Activated T-helper 9 cell treated with anti-CD3 and anti-CD28 coated beads, Interleukin-2, amount 50 U/mL, for 16 hours (primary cell): ENCODE results near the gene STPG3.

ENCODE experiments used
- DNase-seq: peaks from one replicate; pipeline ENCODE4 v3.0.0-alpha.2; 2020; ENCODE audit warnings: low read depth

STPG3 gene

DNA sequence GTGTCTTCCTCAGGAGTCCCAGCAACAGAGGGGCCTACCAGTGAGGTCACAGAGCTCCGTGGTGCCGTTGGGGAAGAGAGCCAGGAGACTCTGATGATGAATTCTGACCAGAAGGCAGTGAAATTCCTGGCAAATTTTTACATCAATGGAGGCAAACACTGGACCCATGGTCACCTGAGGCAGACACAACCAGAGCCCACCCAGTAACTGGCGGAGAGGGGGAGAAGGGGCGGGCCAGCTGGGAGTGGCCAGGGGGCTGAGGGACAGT is at the start of gene STPG3:
Gene STPG3, plus strand, starts transcription at position 93 of the 268 bp plus-strand sequence. Its CDS starts 1 bp downstream, at position 94.
- DNase-seq: no peak

DNA sequence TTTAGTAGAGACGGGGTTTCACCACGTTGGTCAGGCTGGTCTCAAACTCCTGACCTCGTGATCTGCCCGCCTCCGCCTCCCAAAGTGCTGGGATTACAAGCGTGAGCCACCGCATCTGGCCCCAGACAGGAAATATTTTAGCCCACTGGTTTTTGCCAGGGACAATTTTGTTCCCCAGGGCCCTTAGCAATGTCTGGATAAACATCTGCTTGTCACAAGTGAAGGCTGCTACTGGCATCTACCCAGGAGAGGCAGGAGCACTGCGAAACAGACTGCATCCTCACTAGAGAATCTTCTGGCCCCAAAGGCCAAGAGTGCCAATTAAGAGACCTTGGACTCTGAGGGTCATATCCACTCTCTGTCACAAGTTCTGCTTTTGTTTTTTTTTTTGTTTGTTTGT is 48.1 kb upstream of the STPG3 start:
- no peak for DNase-seq

DNA sequence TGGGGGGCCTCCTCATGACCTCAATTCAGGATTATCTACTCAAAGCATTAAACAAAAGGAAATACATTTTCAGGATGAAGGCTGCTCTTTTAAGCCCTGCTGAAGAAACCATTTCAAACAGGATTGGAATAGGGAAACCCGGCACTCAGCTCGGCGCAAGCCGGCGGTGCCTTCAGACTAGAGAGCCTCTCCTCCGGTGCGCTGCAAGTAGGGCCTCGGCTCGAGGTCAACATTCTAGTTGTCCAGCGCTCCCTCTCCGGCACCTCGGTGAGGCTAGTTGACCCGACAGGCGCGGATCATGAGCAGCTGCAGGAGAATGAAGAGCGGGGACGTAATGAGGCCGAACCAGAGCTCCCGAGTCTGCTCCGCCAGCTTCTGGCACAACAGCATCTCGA is 46.4 kb upstream of the STPG3 start:
- no peak for DNase-seq

DNA sequence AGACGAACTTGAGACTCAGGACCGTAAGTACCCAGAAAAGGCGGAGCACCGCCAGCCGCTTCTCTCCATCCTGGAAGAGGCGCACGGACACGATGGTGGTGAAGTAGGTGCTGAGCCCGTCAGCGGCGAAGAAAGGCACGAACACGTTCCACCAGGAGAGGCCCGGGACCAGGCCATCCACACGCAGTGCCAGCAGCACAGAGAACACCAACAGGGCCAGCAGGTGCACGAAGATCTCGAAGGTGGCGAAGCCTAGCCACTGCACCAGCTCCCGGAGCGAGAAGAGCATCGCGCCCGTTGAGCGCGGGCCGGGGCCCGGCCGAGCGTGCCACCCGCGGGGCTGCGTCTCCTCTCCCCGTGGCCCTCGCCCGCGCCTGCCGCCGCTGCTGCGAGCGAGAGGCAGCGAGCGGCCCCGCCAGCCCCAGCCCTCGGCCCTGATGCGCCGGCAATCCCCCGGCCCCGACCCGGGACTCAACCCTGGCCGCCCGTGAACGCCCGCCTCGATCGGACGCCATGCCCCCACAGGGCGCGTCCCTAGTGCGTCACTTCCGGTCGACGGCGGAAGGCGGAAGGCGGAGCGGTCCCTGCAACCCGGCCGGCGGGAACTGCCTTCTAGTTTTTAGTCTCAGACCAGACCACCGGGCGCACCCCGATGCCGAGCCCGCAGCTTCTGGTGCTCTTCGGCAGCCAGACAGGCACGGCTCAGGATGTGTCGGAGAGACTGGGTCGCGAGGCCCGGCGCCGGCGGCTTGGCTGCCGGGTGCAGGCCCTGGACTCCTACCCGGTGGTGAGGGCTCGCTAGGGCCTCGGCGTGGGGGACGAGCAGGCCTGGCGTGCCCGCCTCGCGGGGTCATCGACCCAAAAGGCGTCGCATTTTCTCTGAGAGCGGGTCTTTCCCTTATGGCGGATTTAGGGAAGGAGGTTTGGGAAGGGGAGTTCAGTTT is 45.7 kb upstream of the STPG3 start, which contains the start of the genes NDOR1 and TMEM203:
Gene NDOR1, plus strand, starts transcription at position 575 of the 944 bp plus-strand sequence. Its CDS starts 78 bp downstream, at position 653.
Gene TMEM203, minus strand, starts transcription at position 523 of the 944 bp plus-strand sequence. Its CDS starts 234 bp downstream, at position 289.
- DNase-seq: peak; percentile 93

DNA sequence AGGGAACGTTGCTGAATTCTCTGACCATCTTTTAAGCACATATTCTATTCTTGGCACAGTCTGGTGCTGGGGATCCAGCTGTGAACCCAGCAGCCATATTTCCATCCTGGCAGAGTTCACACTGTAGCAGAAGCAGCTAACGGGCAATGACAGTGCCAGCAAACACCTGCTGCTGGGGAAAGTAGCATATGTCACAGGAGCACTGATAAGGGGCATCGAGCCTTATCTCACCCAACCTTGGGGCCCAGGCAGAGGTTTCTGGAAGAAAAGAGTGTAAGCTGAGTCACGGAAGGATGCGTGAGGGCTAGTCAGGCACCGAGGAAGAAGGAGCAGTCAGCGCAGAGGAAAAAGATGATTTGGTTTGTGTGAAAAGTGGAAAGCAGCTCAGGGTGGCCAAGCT is 44.5 kb upstream of the STPG3 start:
- no peak for DNase-seq

DNA sequence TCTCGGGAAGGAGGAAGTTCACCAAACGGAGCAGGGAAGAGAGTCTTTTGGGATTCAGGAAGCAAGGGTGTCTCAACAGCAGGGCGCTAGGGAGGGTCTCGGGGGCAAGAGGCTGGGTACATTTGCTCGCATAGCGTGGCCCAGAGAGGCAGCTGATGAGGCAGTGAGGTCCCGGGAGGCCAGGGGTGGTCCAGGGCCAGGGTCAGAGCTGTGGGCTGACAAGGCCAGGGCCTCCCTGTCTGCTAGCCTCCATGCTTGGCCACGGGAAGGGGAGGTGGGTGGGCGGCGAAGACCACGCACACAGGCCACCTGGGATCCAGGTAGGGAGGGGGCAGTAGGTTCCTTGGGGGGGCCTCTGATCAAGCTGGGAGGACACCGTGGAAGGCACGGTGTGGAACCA is 39.6 kb upstream of the STPG3 start:
- no peak for DNase-seq

DNA sequence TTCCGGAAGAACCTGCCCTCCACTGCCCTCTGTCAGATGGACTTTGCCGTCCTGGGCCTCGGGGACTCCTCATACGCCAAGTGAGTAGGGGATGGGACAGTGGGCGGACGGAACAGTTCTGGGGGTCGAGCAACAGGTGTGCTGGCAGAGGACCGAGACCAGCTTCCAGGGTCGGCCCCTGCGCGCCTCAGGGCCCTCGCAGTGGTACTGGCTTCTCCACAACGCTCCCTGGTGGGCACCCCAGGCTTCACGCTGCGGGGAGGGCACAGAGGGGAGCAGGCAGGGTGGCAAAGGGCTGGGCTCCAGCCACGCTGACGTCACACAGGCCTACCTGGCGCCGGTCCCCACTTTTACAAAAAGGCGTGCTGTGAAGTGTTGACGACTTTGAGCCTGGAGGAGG is 38.6 kb upstream of the STPG3 start:
- no peak for DNase-seq

DNA sequence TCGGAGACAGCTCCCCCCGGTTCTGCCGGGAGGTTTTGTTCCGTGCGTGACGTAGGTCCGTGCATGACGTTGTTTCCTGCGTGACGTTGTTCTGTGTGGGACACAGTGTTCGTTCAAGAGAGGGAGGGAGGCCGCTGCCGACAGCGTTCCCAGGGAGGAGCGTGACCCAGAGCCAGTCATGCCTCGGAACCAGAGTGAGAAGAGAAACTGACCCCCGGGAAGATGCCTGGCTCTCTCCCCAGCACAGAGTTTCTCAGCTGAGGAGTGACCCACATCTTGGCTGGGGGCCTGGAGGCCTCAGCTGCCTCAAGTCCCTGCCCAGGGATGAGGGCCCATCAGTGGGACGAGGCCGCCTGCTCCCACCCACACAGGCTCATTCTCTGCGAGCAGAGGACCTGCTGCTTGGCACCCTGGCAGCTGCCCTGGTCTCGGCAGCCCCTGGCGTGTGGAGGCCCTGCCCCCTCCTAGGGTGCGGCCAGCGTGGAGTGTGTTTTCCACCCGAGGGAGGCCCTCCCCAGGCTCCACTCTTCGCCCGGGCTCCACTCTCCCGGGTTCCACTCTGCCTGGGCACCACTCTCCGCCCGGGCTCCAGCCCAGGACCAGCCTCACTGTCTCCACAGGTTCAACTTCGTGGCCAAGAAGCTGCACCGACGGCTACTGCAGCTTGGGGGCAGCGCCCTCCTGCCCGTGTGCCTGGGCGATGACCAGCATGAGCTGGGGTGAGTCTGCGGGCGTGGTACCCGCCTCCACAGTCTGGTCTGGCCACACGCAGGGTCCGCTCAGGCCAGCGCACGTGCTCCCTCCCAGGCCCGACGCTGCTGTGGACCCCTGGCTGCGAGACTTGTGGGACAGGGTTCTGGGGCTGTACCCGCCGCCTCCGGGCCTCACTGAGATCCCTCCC is 37.7 kb upstream of the STPG3 start:
- DNase-seq: no peak

DNA sequence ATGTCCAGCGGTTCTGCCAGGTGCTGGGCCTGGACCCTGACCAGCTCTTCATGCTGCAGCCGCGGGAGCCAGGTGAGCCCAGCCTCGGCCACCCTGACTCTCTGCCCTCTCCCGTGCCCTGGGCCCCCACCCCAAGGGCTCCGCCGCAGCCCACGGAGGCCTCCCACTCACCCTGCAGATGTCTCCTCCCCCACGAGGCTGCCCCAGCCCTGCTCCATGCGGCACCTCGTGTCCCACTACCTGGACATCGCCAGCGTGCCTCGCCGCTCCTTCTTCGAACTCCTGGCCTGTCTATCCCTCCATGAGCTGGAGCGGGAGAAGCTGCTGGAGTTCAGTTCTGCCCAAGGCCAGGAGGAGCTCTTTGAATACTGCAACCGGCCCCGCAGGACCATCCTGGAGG is 36.5 kb upstream of the STPG3 start:
- no peak for DNase-seq

DNA sequence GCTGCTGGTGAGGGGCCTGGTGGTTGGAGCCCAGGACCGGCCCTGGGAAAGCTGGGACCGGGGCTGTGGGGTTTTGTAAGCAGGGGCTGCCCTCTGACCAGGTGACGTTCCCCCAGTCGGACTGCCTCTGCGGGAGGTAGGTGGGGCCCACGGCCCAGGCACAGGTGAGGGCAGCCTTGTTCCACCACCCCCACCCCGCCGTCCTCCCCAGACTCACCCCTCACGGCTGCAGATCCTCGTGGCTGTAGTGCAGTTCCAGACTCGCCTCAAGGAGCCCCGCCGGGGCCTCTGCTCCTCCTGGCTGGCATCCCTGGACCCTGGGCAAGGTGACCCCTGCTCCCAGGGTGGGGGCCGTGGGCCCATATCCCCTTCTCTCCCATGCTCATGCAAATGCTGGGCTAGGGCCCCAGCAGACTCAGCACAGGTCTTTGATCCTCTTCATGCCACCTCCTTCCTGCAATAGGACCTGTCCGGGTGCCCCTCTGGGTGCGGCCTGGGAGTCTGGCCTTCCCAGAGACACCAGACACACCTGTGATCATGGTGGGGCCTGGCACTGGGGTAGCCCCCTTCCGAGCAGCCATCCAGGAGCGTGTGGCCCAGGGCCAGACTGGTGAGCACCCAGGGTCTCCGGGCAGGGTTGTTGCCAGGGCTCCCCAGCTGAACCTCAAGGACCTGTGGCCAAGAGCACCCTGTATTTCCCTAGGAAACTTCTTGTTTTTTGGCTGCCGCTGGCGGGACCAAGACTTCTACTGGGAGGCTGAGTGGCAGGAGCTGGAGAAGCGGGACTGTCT is 35.7 kb upstream of the STPG3 start:
- no peak for DNase-seq

DNA sequence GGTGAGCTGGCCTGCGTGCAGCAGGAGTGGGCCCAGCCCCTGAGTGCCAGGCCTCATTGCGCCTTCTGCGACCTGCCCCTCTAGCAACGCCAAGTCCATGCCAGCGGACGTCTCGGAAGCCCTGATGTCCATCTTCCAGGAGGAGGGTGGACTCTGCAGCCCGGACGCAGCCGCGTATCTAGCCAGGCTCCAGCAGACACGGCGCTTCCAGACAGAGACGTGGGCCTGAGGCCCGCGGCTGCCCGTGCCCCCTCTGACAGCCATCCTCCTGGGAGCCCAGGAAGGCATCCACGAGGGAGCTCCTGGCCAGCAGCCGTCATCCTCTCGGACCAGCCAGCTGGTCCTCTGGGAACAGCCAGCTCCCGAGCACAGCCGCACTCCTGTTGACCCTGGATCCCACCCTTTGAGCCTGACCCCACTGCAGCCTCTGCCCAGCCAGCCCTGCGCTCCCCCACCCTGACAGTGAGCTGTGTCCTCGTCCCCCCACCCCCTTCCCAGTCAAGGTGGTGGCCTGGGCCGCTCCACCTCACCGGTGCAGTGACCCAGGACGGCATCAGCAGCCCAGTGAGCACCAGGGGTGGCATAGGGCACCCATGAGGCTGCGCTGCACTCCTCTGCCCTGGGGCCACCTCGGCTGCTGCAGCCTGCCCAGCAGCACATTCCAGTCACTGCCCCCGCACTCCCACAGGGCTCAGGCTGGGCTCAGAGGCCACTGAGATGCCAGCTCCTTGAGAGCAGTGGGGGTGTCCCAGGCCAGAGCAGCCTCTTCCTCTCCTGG is 34.7 kb upstream of the STPG3 start:
- no peak for DNase-seq

DNA sequence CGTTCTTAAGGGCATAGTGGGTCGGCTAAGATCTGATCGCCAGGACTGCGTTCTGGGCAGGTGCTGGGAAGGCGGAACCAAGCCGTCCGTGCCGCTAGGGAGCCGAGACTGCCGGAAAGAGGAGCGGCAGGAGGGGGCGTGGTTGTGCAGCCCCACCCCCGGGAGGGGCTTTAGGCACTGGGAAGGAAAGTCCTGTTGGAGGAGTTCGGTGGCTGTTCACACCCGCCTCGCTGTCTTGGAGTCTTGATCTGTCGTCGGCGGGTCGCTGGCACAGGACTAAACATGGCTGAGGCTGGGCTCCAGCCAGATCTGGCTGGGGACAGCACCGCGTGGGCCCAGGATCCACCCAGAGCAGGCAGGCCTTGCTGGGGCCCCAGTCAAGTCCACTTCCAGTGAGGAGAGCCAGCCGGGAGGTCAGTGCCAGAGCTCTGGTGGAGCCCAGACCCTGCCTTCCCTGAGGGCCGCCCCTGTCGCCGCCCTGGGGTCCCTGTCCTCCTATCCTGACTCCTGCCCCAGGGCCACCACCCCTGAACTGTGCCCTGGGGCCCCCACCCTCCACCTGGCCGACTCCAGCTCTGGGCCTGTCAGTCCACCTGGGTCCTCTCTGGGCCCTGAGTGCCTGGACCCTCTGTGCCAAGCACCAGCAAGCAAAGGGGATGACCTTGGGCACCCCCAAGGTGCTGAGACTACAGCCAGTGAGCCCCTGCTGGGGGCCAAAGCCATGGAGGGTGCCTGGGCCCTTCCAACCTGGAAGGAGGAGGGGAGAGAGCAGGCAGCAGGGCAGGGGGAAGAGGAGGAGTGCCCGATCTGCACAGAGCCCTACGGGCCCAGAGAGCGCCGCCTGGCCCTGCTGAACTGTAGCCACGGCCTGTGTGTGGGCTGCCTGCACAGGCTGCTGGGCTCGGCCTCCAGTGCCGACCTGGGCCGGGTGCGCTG is 33.5 kb upstream of the STPG3 start:
- no peak for DNase-seq

DNA sequence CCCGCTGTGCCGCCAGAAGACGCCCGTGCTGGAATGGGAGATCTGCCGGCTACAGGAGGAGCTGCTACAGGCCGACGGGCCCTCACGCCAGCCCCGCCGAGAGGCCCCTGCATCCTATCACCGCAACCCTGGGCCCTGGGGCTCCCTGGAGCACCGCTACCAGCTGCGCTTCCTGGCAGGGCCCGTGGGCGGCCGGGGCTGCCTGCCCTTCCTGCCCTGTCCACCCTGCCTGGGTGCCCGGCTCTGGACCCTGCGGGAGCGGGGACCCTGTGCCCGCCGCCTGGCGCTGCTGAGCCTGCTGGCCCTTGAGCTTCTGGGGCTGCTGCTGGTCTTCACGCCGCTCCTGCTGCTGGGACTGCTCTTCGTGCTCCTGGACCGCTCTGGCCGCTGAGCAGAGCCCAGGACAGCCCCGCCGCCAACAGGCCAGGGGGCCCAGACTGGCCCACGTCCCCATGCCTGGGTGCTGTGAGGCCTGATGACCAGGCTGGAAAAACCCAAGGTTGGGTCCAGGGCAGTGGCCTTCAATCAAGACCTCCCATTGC is 32.8 kb upstream of the STPG3 start:
- no peak for DNase-seq

DNA sequence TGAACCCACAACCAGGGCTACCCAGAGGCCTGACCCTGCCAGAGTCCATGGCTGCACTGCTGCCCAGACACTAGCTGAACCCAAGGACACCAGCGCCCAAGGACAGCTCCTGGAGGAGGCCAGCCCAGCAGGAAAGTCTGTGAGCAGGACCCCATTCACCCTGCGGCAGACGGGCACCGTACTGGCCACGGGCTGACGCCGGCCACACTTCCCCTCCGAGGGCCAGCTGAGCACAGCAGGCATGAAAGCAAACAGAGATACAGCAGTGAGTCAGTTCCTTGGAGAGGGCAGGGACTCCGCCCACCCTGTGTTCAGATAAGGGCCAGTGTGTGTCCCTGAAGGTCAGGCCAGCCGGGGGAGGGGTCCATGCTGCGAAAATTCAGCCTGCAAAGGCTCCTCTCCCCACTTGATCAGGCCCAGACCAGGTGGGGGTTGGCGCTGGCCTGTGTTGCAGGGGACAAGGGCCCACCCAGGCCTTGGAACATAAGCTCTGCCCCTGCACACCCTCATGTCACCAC is 32.3 kb upstream of the STPG3 start:
- DNase-seq: no peak

DNA sequence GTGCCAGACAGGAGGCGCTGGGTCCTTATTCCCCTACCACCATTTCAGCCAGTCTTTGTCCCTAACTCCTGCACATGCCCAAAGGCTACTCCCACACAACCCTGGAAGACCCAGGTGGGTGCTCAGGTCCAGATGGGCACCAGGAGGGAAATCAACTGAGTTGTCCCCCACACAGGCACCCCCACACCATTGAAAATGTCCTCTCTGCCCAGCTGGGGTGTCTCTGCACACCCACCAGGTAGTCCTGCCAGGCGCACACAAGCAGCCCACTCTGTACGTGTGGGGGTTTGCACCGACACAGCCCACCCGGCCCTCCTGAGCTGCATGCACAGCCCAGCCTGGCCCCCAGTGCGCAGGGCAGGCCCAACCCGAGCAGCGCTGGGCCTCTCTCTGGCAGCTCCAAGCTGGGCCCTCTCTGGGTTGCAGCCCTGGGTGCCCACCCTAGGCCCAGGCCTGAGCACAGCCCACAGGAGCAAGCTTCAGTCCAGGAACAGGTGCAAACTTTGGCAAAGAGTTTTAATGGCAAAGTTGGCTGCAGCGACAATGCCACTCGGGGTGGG is 31.2 kb upstream of the STPG3 start:
- no peak for DNase-seq

DNA sequence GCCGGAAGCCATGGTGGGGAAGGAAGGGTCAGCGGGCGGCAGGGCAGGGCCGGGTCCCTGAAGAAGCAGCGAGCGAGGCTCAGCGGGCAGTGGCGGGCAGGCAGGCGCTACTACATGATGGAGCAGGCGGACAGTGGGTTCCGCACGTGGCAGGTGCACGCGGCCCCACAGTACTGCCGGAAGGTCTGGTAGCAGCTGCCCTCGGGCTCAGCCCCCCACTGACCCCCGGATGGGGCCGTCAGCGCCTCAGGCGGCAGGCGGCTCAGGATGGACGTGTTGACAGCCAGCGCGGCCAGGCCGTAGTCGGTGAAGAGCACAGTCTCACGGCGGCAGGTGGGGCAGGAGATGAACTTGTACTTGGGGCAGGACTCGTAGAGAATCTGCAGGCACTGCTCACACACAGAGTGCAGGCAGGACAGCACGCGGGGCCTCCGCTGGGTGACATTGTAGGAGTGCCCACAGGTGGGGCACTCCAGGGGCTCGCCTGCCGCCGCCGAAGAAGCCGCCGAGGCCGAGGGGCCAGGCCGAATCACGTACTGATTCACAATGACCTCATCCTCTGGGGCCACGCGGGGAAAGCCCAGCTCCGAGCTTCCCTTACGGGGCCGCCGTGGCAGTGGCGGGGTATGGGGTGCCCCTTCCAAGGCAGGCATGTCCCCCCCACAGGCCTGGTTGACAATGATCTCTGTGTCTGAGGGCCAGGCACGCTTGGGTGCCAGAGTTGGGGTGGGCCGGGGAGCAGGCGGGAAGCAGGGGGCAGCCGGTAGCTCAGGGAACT is 30.6 kb upstream of the STPG3 start:
- no peak for DNase-seq

DNA sequence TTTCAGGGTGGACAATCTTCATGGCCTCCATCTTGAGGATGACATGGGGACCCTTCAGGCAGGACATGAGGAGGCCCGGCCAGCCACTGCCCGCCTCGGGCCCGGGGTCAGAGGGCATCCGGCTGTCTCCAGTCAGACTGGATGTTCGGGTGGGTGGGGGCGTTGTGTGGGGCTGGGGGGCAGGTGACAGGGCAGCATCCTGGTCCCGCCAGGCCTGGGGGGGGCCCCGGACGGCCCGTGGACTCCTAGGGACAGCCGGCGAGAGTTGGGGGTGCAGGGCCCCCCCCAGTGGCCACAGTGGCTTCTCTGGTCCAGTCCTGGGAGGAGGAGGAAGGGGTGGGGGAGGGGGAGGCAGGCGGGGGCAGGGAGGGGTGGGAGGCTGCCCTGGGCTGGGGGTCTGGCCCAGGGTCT is 30.0 kb upstream of the STPG3 start:
- no peak for DNase-seq

DNA sequence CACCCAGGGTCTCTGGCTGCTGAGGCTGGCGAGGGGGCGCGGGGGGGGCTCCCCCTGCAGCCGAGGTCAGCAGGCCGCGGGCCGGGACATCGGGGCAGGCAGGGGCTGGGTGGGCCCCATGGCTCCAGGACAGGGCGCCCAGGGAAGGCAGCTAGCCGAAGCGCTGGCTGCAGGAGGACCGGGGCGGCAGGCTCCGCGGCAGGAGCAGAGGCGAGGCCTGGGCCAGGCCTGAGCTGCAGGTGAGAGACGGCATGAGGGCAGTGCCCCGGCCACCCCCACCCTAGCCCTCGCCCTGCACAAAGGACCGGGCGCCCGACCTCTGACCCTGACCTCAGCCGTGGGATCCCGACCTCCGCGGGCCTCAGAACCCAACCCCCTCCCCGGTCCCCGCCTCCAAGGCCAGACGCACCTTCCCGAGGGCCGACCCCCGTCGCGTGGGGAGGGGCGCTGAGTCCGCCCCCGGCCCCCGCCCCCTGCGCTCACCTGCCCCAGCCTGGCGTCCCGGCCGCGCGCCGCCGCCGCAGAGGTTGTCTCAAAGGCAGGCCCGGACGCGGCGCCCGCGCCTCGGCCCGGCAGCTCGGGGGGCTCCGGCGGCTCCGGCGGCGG is 29.5 kb upstream of the STPG3 start:
- no peak for DNase-seq
